HG03565 (cell line): ENCODE data around the gene NTN3.
"Not testable (repeated sequence)": the region's sequence is repeated elsewhere in the genome, so short reads cannot be mapped to it uniquely, and the experiment has no call there.

Experiments used
- ATAC-seq: cut with Tn5 transposase; IDR thresholded peaks from one replicate; pipeline ENCODE4 v1.9.1; 2021; ENCODE audit warnings: mild to moderate bottlenecking, moderate library complexity; ENCODE audit not compliant: unreplicated experiment

Gene NTN3

DNA sequence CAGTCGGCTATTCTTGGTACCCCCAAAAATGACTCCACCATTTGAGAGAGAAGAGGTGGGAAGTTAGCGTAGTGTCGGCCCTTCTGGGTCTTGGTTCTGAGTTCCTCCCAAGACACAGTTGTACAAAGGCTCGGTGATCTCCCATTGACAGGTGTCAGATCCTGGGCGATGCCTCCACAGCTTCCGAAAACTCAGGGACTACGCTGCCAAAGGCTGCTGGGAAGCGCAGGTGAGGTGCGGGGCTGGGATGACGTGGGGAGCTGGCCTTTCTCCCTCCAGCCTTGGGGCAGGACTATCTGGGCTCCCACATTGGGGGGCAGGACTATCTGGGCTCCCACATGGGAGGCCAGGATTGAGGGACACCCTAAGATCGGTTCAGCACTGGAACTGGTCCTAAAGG is 31.5 kb upstream of the NTN3 start:
- no peak for ATAC-seq

DNA sequence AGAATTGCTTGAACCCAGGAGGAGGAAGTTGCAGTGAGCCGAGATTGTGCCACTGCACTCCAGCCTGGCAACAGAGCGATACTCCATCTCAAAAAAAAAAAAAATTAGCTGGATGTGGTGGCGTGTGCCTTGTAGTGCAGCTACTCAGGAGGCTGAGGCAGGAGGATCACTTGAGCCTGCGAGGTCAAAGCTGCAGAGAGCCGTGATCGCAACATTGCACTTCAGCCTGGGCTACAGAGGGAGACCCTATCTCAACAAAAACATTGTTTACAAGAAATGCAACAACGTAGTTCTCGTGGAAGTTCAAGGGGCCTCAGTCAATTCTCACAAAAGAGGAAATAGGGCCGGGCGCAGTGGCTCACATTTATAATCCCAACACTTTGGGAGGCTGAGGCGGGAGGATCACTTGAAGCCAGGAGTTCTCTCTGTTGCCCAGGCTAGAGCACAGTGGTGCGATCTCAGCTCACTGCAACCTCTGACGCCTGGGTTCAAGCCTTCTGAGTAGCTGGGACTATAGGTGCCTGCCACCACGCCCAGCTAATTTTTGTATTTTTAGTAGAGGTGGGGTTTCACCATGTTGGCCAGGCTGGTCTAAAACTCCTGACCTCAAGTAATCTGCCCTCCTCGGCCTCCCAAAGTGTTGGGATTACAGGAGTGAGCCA is 29.8 kb upstream of the NTN3 start:
- not testable (repeated sequence) for ATAC-seq

DNA sequence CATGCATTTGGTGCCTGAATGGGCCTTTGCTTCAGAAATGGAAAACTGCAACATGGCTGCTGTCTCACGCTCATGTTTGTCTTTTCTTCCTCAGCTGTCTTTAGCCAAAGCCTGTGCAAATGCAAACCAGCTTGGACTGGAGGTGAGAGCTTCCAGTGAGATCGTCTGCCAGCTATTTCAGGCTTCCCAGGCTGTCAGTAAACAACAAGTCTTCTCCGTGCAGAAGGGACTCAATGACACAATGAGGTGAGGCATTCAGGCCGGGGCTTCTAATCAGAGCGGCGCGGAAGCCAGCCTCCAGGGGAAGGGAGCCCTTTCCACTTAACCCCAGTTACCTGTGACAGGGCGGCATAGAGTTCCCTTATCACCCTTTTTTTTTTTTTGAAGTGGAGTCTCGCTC is 27.5 kb upstream of the NTN3 start:
- ATAC-seq, result no peak

DNA sequence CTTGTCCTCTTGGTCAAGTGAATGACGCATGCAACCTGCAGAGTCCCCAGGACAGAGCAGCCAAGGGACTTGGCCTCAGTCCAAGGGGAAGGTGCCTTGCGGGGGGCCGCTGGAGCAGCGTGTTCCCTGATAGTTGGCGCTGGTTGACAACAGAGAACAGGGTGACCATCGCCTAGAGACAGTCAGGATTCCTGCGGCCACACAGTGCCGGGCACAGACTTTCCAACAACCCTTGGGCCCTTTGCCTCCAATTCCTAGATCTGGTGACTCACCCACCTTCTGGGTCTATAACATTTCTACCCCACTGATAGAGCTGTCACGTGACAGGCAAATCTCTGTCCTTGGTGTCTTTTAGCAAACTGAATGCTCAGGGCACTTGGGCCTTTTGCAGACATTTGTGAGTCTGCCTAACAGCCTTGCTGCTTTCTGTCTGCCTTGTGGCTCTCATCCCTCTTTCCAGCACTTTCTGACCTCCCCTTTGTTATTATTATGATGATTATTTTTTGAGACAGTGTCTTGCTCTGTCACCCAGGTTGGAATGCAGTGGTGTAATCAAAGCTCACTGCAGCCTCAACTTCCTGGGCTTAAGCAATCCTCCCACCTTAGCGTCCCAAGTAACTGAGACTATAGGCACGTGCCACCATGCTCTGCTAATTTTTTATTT is 23.0 kb upstream of the NTN3 start:
- no peak for ATAC-seq

DNA sequence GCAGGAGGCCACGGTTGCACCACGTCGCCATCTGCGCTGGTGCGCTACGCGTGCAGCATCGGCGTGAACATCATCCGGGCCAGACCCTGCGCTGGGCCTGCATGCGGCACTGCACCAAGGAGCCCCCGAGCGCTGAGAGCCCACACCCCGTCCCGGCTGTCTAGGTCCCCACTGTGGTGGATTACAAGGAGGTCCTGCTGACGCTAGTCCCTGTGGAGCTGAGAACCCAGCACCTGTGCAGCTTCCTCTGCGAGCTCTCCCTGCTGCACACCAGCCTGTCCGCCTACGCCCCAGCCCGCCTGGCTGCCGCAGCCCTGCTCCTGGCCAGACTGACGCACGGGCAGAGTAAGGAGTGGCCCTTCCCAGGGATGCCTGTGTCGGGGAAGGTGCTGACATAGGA is 22.0 kb upstream of the NTN3 start:
- ATAC-seq, result no peak

DNA sequence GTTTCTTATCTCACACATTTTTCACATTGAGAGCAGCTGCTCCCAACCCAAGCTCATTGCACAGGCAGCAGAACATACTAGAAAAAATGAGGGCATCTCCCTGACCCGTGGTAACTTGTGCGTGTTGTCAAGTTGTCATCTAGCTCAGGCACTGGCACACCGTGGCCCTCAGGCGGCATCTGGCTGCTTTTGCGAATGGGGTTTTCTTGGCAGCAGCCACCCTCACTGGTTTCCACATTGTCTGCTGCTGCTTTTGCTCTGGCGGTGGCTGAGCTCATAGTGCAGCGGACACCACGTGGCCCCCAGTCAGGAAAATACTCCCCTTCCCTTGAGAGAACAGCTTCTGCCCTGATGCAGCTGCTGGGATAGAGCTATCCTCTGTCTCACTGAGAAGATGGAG is 20.6 kb upstream of the NTN3 start:
- no peak for ATAC-seq

DNA sequence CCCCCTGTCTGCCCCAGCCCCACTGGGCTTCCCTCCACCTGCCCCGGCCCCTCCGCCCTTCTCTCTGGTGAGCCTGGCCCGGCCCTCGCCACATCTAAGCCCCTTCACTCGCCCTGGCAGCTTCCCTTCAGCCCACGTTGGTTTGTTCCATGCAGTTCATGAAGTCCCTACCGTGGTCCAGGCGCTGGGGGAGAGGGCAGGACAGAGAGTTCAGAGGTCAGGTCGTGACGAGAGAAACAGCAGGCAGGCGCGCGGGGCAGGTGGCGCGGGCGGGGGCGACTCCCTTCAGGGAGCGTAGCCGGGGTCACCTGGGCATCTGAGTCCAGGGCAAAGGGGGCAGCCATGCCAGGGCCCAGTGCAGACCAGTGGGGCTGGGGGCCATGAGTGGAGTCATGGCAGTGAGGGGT is 20.1 kb upstream of the NTN3 start:
- ATAC-seq, result no peak

DNA sequence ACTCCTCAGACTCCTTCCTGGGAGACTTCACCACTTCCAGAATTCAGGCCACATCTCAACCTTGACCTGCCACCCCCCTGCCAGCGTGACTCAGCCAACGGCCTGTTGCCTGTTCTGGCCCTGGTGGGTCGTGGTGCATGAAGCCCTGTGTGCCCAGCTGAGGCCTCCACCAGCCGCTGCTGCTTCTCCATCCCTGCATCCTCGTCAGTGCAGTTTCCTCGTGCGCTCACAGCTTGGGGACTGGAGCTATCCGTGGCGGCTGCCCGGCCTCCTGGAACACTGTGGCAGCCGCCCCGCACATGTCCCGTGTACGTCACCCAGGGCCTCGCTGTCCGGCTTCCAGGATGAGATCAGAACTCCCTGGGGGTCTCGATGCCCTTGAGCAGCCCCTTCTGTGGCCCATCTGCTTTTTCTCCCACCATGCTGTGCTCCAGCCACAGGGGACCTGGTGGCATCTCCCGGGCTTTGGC is 19.2 kb upstream of the NTN3 start:
- no peak for ATAC-seq

DNA sequence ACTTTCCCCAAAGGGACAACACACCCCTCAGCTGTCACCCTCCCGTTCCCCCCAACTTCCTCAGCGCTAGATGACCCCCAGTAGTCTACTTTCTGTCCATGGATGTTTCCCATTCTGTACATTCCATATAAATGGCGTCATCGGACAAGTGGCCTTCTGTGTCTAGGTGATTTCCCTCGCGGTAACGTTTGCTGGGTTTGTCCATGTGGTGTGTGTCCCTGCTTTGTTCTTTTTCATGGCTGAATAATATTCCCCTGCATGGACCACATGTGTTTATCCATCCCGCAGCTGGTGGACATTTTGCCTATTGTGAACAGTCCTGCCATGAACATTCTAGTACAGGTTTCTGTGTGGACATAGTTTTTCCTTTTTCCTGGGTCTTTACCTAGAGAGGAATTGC is 18.4 kb upstream of the NTN3 start:
- no peak for ATAC-seq

DNA sequence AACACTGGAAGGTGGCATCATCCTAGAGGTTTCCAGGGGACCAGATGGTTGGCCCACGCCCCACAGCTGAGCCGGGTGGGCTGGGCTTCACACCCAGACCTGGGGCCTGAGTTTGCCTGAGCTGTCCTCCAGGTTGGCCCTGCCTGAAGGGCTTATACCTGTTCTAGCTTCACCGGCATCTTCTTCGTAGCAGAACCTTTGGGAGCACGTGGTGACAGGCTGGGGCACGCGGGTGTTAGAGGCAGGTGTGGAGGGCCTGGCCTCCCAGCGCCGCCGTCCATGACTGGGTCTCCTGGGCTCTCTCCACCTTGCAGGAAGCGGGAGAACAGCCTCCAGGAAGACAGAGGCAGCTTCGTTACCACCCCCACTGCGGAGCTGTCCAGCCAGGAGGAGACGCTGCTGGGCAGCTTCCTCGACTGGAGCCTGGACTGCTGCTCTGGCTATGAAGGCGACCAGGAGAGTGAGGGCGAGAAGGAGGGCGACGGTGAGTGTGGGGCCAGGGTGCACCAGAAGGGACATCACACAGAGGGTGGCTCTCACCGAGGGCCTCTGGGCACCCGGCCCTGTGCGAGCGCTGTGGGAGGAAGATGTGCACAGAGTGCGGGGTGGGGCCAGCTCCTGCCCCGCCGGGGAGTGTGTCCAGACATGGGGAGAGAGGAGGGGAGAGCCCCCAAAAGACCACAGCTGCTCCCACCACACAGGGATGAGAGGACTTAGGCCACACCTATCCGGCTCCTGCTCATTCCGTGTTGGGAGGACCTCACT is 15.8 kb upstream of the NTN3 start:
- no peak for ATAC-seq

DNA sequence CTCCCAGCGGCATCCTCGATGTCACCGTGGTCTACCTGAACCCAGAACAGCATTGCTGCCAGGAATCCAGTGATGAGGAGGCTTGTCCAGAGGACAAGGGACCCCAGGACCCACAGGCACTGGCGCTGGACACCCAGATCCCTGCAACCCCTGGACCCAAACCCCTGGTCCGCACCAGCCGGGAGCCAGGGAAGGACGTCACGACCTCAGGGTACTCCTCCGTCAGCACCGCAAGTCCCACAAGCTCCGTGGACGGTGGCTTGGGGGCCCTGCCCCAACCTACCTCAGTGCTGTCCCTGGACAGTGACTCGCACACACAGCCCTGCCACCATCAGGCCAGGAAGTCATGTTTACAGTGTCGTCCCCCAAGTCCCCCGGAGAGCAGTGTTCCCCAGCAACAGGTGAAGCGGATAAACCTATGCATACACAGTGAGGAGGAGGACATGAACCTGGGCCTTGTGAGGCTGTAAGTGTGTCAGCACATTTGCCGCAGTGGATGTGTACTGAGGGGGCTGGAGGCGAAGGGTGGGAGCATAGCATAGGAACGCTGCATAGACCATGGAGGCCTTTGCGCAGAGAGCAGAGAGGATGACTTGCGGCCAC is 14.4 kb upstream of the NTN3 start:
- no peak for ATAC-seq

DNA sequence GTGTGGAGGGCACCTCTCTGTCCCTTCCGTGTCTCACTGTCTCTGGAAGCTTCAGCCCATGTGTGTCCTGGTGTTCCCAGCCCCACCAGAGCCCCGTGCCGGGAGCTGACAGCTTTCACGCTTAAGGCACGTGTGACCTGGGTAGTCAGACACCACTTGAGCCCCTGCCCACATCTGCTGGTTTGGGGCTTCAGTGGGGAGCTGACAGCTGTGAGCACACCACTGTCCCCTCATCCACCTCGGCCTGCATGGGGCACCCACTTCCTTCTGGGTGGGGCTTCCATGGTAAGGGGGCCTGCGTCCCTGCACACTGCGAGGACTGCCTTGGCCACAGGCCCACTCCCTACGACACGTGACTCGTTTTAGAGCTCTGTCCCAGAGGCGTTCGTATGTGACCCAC is 13.8 kb upstream of the NTN3 start:
- no peak for ATAC-seq

DNA sequence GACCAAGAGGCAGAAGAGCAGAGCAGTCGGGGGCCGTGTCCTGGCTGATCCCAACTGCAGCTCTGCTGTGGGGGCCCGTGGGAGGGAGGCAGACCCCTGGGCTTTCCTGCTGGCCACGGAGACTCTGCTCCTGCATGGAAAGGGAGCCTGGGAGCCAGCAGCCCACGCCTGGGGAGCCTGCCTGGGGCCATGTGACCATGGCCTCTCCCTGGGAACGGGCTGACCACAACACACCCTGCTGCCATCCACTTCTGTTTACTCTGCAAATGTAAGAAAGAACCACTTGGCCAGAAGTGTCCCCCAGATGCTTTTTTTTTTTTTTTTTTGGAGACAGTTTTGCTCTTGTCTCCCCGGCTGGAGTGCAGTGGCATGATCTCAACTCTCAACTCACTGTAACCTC is 13.2 kb upstream of the NTN3 start:
- ATAC-seq, result no peak

DNA sequence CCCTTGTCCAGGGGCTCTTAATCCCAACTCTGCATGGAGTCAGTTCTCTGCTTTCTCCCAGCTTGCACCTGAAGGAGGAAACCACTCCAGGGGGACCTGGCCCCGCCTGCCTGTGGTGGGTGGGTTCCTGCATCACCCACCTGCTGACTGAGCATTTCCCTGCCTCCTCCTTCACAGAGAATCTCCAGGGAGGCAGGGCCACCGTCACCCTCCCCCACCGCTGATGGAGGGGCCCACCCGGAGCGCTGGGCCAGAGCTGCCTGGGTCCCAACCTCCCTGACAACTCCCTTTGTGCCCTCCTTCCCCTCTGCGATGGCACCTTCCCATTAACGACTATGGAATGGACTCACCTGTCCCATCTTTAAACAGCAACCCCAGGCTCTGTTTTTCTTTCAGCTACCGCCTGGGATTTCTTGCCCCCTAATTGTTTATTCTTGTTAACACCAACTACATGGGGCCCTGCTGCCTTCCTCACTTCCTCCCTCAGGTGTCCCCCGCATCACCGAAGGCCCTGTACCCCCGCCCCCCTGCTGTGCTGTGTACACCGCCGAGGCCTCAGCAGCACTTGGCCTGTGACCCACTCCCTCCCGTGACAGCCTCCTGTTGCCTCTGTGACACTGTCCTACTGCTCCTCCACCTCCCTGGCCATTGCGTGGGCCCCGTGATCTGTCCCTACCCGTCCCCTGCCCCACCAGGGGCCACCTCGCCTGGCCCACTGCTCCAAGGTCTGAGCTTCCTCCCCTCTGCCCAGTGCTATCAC is 12.0 kb upstream of the NTN3 start:
- ATAC-seq, result no peak

DNA sequence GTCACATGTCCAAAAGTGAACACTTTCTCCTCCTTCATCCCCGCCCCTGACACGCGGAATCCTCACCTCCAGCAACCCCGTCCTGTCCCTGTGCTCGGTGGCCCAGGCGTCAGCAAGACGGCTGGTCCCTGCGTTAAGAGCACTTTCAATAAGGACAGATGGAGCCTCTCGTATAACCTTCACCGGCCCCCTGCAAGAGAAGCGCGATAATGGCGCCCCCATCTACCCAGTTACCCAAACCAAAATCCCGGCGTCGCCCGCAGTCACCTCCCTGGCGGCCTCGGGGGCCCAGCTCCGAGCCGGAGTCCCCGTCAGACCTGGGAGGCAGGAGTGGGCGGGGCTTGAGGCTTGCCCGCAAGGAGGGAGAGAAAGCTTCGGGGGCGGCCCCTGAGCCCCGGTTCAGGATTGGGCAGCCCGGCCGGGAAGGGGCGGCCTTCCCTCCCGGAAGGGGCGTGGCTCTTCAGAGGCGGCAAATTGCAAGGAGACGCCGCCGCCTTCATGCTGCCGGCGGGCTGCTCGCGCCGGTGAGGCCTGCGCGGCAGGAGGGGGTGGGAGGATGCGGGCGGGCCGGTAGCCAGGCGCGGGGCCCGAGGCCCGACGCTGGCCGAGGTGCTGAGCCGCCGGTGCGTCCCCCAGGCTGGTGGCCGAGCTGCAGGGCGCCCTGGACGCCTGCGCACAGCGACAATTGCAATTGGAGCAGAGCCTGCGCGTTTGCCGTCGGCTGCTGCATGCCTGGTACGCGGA is 11.3 kb upstream of the NTN3 start, which contains the start of gene TEDC2:
Gene TEDC2, plus strand, starts transcription at position 463 of the 744 bp plus-strand sequence. Its CDS starts 36 bp downstream, at position 499.
- peak; percentile 82 for ATAC-seq

DNA sequence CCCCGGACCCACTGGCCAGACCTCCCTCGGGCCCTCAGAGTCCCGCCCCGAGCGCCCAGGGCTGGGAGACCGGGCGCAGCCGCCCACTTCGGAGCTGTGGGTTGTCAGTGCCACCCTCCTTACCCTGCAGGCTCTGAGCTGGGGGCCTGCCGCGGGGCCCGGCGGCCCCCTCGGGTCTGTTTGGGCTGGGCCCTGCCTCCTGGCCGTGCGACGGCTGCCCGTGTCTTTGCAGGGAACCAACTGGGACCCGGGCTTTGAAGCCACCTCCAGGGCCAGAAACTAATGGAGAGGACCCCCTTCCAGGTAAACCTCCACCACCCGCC is 10.7 kb upstream of the NTN3 start:
- no peak for ATAC-seq

DNA sequence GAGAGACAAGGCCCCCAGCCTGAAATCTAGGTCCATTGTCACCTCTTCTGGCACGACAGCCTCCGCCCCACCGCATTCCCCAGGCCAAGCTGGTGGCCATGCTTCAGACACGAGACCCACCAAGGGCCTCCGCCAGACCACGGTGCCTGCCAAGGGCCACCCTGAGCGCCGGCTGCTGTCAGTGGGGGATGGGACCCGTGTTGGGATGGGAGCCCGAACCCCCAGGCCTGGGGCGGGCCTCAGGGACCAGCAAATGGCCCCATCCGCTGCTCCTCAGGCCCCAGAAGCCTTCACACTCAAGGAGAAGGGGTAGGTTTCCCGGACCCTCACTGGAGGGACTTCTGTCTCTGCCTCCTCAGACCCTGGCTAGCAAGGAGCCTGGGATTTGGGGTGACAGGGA is 10.2 kb upstream of the NTN3 start:
- ATAC-seq, result no peak

DNA sequence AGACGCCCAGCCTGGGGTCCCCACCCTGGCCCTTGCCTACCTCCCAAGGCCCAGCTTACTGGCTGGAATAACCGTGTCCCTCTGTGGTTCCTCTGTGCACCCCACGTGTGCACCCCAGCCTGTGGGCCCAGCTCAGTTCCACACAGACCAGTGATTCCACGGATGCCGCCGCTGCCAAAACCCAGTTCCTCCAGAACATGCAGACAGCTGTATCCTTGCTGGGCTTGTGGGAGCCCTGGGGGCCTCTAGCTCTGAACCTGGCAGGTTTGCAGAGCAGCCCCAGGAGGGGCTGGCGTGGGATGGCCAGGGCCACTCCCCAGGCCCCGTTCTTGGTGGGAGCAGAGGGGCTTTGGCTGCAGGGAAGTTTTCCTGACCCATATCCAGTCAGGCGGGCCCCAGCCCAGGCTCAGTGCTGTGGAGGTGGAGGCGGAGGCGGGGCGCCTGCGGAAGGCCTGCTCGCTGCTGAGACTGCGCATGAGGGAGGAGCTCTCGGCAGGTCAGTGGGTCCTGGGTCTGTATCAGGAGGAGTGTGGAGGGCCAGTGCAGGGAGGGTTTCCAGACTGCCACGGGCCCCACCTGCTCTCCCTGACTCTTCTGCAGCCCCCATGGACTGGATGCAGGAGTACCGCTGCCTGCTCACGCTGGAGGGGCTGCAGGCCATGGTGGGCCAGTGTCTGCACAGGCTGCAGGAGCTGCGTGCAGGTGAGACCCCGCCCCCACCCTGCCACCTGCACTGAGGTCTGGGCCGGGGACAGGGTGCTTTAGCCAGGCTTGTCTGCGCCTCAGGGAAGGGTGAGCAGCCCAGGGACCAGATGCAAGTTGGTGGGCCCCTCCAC is 8.8 kb upstream of the NTN3 start:
- no peak for ATAC-seq

DNA sequence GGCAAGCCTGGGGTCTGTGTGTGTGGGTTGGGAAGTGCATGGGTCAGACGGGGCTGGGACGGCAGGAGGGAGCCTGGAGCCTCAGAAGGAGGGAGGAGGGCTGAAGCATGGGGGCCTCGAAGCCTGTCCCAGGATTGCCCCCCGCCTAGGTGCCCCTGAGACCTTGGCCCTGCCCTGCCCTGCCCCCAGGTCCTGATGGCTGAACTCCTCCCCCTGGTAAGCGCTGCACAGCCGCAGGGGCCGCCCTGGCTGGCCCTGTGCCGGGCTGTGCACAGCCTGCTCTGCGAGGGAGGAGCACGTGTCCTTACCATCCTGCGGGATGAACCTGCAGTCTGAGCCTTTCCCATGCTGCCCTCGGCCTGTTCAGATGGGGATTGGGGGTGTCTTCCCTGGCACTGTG is 6.8 kb upstream of the NTN3 start:
- ATAC-seq, result no peak
